Mesodermal cell (in vitro differentiated cells): Measurements from ENCODE around the gene CACUL1. TPM values are rescaled to one million over a fixed set of nuclear protein-coding genes. Genes with fewer than 3 reads are reported as not detected.
"Not testable (repeated sequence)": the region's sequence is repeated elsewhere in the genome, so short reads cannot be mapped to it uniquely, and the experiment has no call there.

ENCODE experiments used
- H3K27ac ChIP-seq: 2 replicates; pipeline ENCODE4 v1.7.0; 2013; ENCODE audit warnings: mild to moderate bottlenecking, low read depth, low read length, moderate library complexity; ENCODE audit not compliant: severe bottlenecking
- H3K36me3 ChIP-seq: 2 replicates; pipeline ENCODE4 v1.7.1; 2013; ENCODE audit warnings: mild to moderate bottlenecking, low read length, moderate library complexity; ENCODE audit not compliant: control insufficient read depth, insufficient read depth
- H3K4me1 ChIP-seq: one replicate; pipeline ENCODE4 v1.7.1; 2013; ENCODE audit warnings: mild to moderate bottlenecking, low read length; ENCODE audit not compliant: insufficient read depth, control insufficient read depth, poor library complexity, severe bottlenecking
- H3K4me3 ChIP-seq: 2 replicates; pipeline ENCODE4 v1.7.0; 2013; ENCODE audit warnings: low read length, control low read depth, mild to moderate bottlenecking; ENCODE audit not compliant: insufficient read depth, poor library complexity, severe bottlenecking; ENCODE audit errors: extremely low read depth
- H3K9me3 ChIP-seq: 2 replicates; pipeline ENCODE4 v1.7.1; 2013; ENCODE audit warnings: mild to moderate bottlenecking, low read length, moderate library complexity; ENCODE audit not compliant: control insufficient read depth
- WGBS, 2 experiments: methylation state at CpG; one replicate each; pipeline ENCODE4 v1.1.5; 2013; ENCODE audit warnings: missing lambda C conversion rate in 2 of 2; ENCODE audit not compliant: insufficient coverage in 2 of 2; 5-methylcytosine and 5-hydroxymethylcytosine counted together
- polyA plus RNA-seq, 2 experiments: library from polyadenylated mRNA; stranded (reverse); fragments of 50-300 nt; gene quantifications; one replicate each; pipeline ENCODE4 v1.2.3, GENCODE V29; 2013

CACUL1 gene
- polyA plus RNA-seq (2013, experiment 1 of 2): 26.1 TPM
- 19.7 TPM for polyA plus RNA-seq (2013, experiment 2 of 2)

DNA sequence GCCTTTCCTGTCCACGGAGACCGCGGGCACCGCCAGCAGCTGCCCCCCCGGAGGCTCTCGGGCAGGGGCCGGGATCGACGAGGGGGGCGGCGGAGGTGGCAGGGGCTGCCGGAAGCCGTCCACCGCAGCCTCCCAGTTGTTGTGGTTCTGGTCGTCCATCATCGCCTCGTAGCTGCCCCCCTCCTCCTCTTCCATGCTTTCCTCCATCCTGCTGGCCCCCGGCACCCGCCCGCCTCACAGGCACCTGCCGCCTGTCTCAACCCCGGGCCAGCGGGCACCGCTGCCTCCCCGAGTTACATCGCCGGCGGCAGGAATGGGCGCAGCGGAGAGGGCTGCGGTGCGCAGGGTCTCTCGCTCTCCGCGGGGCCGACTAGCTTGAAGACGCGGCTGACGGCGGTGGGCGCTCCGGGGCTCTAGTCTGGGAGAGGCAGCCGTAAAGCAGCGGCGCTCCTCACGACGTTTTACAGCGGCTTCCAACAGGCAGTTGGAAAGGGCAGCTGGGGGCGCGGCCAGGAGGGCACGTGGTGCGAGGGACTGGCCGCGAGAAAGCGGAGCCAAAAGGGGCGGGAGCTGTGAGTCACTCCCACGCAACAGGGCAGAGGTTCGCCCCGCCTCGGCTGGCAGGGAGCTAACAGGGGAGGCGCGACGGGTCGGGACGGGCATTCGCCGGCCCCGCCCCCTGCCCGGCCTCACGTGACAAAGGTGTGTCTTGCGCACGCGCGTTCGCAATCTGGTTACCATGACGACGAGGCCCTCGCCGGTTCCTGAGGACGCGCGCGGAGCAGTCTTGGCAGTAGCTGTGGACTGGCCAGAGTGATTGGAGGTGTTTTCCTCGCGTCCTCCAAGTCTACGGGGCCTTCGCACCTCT is at the start of gene CACUL1:
CACUL1 (minus strand) TSS at position 415 of the 868 bp plus-strand sequence; CDS start at position 207, 208 bp downstream.
- peaks cover 6% of the 10 kb centered on the region for H3K36me3 ChIP-seq
- peak within 1 kb of the TSS; percentile 95 for H3K27ac ChIP-seq
- H3K4me3 ChIP-seq: peak within 1 kb of the TSS; percentile 99
- 0% methylated on average over 72 to 77 of the region's 87 CpGs for WGBS, 2 experiments
- no peaks in the 10 kb centered on the region for H3K9me3 ChIP-seq
- H3K4me1 ChIP-seq: peaks cover 9% of the 10 kb centered on the region

DNA sequence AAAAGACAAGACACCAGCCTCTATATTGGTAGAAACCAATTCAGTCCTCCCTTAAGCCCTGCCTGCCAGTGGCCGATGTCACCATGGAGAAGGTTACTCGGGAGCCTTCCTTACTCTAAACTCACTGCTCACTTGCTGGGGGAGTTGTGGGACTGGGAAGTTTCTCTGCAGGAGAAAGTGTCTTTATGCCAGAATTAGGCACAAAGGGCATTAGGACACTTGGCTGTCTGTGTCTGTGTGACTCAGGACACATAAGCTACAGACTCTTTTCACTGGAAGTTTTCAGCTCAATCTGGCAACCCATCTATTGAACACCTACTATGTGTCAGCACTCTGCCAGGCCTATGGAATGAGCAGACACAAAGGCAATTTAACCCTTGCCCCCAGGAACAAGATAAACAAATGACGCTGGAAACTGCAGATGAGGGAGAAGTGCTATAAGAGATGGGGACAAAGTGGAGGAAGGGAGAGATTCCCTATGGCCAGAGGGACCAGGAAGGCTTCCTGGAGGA is 49.5 kb upstream of the CACUL1 start:
- no peaks in the 10 kb centered on the region for H3K36me3 ChIP-seq
- 50 to 53% methylated on average over 1 of the region's 3 CpGs for WGBS, 2 experiments

DNA sequence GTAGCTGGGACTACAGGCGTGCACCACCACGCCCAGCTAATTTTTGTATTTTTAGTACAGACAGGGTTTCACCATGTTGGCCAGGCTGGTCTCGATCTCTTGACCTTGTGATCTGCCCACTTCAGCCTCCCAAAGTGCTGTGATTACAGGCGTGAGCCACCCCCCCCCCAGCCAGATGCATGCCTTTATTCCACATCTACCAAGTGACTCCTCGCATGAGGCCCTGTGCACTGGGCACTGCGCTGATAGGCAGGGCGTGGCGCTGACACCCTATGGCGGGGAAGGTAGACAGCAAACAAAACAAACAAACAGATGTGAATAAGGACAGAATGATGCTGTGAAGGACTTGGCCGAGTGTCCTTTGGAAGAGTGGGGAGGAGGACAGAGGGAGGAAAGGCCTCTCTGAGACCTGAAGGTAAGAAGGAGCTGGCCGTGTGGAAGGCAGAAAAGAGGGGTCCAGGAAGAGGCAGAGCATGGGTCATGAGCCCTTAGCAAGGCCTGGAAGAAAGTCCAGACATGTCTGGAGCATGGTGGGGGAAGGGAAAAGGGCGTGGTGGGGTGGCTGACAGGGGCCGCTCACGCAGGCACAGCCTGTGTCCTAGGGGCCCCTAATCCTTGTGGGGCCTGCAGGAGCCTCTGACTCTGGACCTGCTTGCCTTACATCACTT is 47.5 kb upstream of the CACUL1 start:
- WGBS, 2 experiments: 89 to 94% methylated on average over 10 to 12 of the region's 14 CpGs
- Histone ChIP-seq H3K4me1 (no peaks in the 10 kb centered on the region), H3K9me3 (no peaks in the 10 kb centered on the region), H3K27ac (no peak overlapping the region), H3K36me3 (no peaks in the 10 kb centered on the region), H3K4me3 (no peak overlapping the region)

More for the DNA sequence above, 49.5 kb upstream of the CACUL1 start:
- Histone ChIP-seq H3K4me3 (no peak overlapping the region), H3K9me3 (no peaks in the 10 kb centered on the region), H3K4me1 (no peaks in the 10 kb centered on the region), H3K27ac (no peak overlapping the region)

DNA sequence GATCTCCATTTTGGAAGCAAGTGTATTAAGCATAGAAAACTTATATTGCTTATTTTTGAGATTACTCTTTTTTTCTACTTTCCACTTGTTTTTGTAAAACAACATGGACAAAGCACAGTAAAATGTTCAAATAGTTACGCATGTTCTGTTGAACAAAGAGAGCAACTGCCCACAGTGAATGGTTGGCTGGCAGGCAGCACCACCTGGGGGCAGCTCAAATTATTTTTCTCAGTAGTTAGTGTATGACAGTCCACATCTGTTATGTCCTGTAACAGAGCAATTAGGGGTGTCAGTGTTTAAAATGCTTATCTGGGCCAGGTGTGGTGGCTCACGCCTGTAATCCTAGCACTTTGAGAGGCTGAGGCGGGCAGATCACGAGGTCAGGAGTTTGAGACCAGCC is 46.1 kb upstream of the CACUL1 start:
- Histone ChIP-seq H3K4me3 (no peak overlapping the region), H3K36me3 (no peaks in the 10 kb centered on the region), H3K27ac (no peak overlapping the region), H3K9me3 (no peaks in the 10 kb centered on the region), H3K4me1 (no peaks in the 10 kb centered on the region)
- 92 to 100% methylated on average over 3 of the region's 4 CpGs for WGBS, 2 experiments

DNA sequence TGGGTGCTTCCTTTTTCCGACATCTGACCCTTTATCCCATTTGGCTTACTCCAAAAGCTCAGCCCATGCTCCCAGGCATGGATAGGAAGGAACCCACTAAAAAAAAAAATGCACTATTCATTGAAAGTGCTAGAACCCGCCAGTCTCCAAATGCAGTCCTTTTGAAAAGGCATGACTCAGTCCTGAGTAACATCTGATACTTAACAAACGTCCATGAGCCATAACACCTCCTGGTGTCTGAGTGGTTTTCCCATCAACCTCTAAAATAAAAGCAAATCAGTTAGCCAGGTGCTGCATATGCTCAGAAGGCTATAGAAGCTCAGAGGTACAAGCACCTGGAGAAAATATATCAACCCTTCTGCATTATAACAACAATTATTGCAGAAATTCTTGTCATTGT is 45.0 kb upstream of the CACUL1 start:
- WGBS, 2 experiments: 52 to 60% methylated on average over 3 of the region's 3 CpGs
- Histone ChIP-seq H3K4me1 (no peaks in the 10 kb centered on the region), H3K9me3 (no peaks in the 10 kb centered on the region), H3K27ac (no peak overlapping the region), H3K4me3 (no peak overlapping the region), H3K36me3 (no peaks in the 10 kb centered on the region)

DNA sequence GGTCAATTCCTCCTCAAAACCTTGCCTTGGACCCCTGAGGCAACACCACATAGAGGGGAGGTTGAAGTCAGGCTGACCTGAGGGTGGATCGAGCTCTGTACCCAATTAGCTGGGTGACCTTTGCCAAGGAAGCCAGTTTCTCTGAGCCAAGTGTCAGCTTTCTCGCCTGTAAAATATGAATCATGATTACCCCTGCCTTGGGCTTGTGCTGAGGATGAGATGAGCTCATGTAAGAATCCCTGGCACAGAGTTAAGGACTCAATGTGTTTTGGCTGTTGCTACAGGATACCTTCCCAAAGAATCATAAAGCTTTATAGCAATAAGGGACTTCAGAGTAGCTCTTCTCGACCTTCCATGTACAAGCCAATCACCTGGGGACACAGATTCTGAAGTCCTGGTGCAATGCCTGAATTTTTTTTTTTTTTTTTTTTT is 43.5 kb upstream of the CACUL1 start:
- Histone ChIP-seq H3K4me1 (no peaks in the 10 kb centered on the region), H3K27ac (no peak overlapping the region), H3K9me3 (no peaks in the 10 kb centered on the region), H3K4me3 (no peak overlapping the region), H3K36me3 (no peaks in the 10 kb centered on the region)
- 63 to 75% methylated on average over 2 to 3 of the region's 3 CpGs for WGBS, 2 experiments

DNA sequence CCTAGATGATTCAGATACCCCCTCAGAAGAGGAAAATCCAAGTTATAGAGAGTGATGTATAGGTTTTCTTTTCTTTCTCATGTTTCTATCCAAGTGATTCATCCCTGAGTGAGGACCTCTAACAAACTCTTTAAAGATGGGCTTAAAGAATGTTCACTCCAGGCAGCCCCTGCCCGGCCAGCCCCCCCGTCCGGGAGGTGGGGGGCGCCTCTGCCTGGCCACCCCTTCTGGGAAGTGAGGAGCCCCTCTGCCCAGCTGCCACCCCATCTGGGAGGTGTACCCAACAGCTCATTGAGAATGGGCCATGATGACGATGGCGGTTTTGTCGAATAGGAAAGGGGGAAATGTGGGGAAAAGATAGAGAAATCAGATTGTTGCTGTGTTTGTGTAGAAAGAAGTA is 40.2 kb upstream of the CACUL1 start:
- not testable (repeated sequence) for H3K9me3 ChIP-seq, H3K4me3 ChIP-seq, H3K36me3 ChIP-seq, H3K27ac ChIP-seq, H3K4me1 ChIP-seq
- WGBS, 2 experiments: 93% methylated on average over 3 of the region's 7 CpGs; no CpG with 5 or more reads in 1 of the 2 experiments

DNA sequence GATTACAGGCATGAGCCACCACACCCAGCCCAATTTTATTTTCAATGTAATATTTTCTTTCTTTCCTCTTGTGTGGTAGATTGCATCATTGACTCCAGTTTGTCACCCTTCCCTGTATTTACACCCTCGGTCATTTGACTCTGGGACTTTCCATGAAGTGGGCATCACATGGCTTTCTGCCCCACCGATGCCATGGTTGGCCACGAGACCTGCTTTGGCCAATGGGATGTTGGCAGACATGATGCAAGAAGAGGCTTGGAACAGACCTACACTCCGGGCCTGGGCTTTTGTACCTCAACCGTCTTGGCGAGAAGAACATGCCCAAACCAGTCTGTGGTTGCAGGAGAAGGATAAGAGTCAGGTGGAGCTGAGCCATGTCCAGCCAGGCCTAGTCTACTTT is 38.8 kb upstream of the CACUL1 start:
- H3K9me3 ChIP-seq: no peaks in the 10 kb centered on the region
- WGBS, 2 experiments: 91 to 98% methylated on average over 5 to 6 of the region's 6 CpGs
- H3K27ac ChIP-seq: no peak overlapping the region
- H3K4me3 ChIP-seq: no peak overlapping the region
- H3K4me1 ChIP-seq: no peaks in the 10 kb centered on the region
- no peaks in the 10 kb centered on the region for H3K36me3 ChIP-seq

DNA sequence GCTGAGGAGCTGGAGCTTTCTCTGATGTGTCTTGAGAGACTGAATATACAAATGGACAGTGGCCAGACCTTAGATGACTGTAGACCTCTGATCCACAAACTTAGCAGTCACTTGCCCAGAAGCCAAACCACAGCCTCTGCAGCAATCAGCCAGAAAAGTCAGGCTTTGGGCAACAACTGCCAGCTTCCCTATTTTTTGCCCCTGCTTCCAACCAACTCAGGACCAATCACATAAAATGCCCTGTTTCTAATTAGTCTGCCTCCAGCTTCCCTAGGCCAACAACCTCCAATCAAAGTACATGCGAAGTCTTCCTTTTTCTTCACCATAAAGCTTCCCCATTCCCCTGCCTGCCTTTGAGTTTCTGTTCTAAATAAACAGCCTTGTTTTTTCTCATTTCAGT is 37.8 kb upstream of the CACUL1 start:
- Histone ChIP-seq H3K4me1 (no peaks in the 10 kb centered on the region), H3K36me3 (no peaks in the 10 kb centered on the region), H3K9me3 (no peaks in the 10 kb centered on the region), H3K27ac (no peak overlapping the region), H3K4me3 (no peak overlapping the region)
- WGBS, 2 experiments: 71 to 89% methylated on average over 1 of the region's 1 CpG

DNA sequence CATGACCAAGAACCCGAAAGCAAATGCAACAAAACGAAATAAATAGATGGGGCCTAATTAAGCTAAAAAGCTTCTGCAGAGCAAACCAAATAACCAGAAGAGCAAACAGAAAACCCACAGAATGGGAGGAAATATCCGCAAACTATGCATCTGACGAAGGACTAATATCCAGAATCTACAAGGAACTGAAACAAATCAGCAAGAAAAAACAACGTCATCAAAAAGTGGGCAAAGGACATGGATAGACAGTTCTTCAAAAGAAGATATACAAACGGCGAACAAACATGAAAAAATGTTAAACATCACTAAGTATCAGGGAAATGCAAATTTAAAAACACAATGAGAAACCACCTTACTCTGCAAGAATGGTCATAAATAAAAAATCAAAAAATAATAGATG is 35.3 kb upstream of the CACUL1 start:
- Histone ChIP-seq H3K27ac (no peak overlapping the region), H3K36me3 (no peaks in the 10 kb centered on the region), H3K4me3 (no peak overlapping the region), H3K4me1 (no peaks in the 10 kb centered on the region), H3K9me3 (no peaks in the 10 kb centered on the region)
- WGBS, 2 experiments: 92 to 98% methylated on average over 5 of the region's 7 CpGs
